HG02623 (cell line): ENCODE measurements around the gene SLC6A7.
"Not testable (repeated sequence)": the region's sequence is repeated elsewhere in the genome, so short reads cannot be mapped to it uniquely, and the experiment has no call there.

ENCODE experiments used
- ATAC-seq: cut with Tn5 transposase; IDR thresholded peaks from one replicate; pipeline ENCODE4 v1.9.1; 2021; ENCODE audit warnings: moderate library complexity; ENCODE audit not compliant: unreplicated experiment

The SLC6A7 gene

GRCh38 chr5:150214289-150214688, 24.4 kb downstream of the SLC6A7 start:
- ATAC-seq = no peak

DNA sequence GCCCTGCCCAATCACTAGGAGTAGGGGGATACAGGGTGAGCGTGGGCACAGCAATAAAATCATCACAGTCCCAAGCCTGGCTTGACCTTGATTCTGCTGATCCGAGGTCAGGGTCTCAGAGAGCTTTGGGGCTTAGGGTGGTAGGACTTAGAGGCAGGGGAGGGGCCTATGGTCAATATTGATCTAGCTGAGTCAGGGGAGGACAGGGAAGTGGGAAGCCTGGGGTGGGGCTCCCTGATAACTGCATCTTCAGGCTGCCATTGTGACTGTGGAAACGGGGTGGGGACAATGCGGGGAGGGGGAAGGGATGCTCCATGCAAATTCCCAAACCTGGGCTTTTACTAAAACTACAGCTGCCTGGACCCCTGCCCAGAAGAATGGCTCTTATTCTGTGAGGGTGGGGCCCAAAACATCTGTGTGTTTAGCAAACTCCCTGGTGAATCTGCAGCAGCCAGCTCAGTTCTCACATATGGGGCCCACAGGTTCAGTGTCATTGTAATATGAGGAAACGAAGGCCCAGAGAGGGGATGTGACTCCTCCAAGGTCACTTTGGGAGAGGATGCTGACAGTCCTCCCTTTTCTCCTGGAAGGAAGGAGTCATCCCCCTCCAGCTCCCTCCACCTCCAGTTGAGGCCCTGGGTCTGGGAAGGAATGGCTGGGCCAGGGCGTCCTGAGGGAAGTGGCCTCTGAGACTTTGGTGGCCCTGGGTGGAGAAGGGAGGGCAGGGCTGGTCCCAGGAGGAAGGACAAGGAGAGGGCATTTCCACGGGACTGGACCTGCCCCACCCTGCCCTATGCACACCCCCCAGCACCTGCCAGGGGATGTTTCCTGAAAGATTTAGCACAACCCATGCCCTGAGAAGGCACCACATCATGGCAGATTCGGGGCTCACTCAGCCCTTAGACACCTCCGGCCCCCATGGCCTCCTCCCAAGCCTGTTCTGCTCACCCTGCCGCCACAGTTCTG, 26.4 kb downstream of the SLC6A7 start:
- ATAC-seq = no peak

GRCh38 chr5:150217038-150217437, 27.2 kb downstream of the SLC6A7 start:
- ATAC-seq = no peak

DNA sequence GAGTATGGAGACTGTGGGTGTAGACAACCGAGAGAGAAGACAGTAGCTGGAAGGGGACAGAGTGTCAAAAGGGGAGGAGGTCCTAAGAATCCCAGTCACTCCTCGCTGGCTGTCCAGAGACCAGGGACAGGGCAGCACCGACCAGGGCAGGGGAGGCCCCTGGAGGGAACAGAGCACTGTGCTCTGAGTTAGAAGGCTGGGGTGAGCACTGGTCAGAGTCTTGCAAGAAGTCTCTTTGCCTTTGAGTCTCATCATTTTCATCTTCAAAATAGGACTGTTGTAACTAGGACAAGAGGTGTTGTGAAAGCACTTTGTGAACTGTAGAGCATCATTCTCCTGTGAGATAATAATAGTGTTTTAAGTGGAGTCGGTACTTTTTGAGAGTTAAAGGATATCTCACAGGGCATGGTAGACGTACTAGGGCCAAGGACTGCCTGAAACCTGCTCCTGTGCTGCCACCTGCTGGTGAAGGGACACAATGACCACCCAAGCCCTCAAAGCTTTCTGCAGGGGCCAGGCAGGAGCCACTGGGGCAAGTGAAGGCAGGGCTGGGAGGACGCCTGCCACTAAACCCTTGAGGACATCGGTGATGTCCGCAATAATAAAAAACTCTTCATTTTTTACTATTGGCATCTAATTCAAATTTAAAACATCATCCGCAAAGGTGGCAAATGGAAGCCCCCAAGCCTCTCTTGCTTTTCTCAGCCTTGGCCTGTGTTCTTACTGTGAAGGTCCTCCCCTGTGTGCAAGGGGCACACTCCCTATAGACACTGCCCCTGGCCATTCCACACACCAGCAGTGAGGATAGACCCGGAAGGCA, 28.2 kb downstream of the SLC6A7 start:
- peak; percentile 91 for ATAC-seq

DNA sequence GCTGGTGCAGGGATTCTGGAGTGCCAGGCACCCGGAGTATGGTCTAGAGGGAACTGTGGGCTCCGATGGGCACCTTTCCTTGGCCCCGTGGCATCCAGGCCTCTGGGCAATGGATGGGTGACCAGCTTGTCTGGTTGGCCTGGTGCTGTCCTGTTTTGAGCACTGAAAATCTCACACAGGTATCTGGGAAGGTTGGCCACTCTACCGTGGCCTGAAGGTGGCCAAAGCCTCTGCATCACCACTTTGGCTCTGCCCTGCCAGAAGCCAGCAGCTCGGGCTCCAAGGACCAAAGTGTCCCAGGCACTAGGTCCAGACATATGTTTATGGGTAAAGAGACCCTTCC, 28.8 kb downstream of the SLC6A7 start:
- no peak for ATAC-seq

GRCh38 chr5:150219142-150219541, 29.3 kb downstream of the SLC6A7 start:
- no peak for ATAC-seq

DNA sequence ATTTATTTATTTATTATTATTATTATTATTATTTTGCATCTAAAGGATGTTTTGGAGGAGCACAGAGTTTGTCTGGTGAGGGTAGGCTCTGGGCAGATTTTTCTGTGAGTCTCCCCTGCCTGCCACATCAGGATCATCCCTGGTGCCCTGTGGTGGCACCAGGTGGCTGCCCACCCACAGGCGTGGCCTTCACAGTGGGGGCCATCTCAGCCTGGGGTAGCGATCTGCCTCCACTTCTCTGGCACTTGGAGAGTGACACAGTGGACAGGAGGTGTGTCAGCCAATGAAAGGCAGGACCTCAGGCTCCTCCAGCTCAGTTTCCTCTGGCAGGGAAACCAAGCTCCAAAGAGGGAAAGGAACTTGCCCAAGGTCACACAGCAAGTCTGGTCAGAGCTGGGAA, 30.0 kb downstream of the SLC6A7 start:
- ATAC-seq = no peak

DNA sequence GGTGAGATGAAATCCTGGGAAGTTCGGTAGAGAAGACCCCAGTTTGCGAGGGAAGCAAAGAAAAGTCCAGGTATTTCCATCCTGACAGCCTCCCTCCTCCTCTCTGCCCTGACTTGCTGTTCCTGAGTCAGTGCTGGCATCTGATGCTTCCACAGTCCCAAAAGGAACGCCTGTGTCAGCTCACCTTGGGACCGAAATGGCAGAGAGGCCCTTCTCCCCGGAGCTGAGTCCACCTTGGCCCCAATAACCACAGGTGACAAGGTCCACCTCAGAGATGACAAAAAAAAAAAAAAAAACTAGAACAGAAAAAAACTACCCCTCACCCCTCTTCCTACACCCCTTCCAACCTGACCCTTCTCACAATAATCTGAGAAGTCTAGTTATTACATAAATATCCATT, 31.6 kb downstream of the SLC6A7 start:
- ATAC-seq = no peak

GRCh38 chr5:150222906-150223305, 33.0 kb downstream of the SLC6A7 start:
- no peak for ATAC-seq

- ATAC-seq = no peak
Measured at GRCh38 chr5:150223474-150223873, 33.6 kb downstream of the SLC6A7 start.

DNA sequence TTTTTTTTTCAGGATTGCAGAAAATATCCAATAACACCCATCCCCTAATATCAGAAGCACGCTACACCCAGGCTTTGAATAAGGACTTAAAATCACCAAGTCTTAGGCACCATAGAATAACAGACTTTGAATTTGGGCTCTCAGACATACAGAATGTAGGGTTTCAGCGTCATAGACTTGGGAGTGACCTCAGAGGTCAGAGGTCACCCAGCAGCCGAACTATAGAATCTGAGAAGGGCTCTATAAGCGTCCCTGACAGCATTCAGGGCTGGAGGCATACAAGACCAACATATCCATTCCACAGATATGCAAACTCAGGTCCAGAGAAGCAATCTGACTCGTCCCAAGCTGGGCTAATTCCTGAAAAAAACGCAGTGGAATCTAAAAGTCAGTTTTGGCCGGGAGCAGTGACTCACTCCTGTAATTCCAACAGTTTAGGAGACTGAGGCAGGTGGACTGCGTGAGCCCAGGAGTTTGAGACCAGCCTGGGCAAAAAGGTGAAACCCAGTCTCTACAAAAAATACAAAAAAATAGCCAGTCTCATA, 34.7 kb downstream of the SLC6A7 start:
- ATAC-seq = no peak

DNA sequence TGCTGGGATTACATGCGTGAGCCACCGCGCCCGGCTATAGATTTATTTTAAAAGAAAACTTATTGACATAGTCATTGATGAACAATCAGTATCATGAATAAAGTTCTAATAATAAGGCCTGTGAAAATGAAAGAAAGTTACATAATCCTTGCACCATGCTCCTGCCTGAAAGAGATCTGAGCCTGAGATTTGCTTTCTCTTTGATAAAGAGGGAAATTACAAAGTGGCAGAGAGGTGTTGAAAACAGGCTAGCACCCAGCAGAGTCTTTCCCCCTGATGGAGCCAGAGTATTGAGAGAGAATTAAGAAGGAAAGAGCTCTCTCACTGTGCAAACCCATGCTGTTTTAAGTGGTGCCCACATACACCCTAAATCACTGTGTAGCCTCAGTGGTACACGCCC, 37.2 kb downstream of the SLC6A7 start:
- ATAC-seq = no peak

DNA sequence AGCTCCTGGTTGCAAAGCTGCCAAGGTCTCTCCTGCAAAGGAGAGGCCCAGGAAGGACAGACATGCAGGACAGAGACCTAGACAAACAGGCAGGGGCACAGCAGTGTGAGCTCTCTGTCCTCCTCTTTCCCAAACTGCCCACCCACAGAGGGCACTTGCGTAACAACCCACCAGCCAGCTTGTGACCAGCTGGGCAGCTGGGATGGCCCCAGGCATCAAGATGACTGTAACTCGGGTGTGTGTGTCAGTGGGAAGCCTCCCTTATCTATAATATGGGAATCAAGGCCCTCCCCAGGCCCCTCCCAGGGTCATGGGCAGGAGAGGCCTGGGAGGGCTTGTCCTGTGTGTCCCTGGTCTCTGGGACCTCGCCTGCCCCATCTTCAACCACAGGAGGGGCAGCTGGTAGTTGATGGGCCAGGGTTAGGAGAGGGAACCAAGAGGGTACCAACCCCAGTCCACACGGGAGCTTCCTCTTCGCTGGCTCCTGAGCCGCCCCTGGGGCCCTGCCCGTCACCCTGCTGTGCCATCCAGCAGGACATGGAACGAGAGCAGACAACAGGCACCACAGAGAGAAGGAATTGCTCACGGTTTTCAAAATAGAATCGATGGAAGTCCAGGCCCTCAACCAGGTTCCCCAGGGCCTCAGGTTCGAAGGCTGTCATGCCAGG, 37.9 kb downstream of the SLC6A7 start:
- ATAC-seq = no peak

DNA sequence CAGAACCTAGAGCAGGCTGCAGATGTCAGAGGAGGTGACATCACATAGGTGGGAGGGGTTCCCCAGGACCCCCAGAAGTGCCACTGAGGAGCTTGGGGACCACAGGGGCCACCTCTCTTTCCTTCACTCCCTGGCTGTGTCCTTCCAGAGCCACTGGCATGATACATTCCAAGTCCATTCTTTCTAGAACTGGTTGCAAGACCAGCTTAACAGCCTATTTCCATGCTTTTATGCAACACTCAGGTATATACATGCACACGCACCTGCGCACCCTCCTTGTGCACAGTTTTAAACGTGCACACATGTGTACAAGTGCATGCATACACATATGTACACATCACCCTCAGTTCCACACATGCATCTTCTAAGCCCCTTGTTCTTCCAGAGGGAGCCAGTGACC, 39.7 kb downstream of the SLC6A7 start:
- ATAC-seq = no peak

DNA sequence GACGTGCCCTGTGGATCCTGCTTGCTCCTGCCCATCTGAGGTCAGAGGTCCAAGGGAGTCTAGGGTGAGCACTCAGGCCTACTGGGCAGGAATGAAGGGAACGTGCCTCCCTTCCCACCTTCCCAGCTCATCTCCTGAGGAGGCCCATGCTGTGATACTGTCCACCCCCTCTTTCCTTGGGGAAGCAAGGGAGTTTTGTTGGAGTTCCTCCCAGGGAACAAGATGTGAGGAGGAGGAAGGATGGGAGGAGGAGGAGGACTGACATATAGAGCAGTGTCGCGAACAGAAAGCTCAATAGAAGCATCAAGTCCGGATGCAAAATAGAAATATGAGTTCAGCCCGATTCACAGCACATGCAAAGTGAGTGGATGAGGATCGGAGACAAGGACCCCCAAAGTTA, 41.0 kb downstream of the SLC6A7 start:
- no peak for ATAC-seq

- not testable (repeated sequence) for ATAC-seq
Measured at GRCh38 chr5:150233706-150234105, 43.8 kb downstream of the SLC6A7 start.

DNA sequence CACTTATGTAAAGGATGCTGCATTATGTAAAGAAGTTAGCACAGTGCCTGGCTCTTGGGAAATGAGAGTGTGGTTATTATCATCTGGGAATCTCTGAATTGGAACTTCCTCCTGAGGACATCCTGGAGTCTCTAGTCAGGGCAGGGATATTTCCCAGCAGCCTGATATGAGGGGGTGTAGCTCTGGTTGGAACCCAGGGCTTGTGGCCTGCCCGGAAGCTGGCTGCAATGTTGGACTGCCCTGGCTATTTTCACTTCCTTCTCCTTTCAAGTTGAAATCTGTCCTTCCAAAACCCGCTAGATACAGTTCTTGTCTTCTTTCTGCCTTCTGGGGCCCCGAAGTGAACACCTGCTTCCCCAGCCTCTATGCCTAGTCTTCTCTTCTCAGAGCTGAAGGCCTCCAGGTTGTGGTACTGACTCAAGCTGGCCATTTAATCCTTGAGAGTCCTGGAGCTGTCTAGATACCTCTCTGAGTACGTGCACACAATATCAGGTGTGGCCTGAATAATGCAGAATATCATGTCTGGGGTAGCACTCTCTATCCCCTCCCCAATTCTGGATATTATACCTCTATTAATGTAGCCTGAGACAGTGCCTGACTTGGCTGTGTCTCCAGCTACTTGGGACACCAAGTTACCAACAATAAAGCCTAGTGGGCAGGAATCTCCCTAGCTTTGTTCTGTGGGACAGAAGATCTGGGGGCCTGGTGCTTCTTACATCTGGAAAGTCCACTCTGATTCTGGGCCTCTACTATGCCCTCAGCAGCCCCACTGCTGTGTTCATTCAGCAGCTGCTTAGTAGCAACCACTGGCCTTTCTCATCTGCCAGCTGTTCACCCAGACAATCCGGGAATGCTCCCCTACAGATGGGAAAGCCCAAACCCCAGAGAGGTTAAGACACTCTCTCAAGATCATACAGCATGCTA, 45.0 kb downstream of the SLC6A7 start:
- no peak for ATAC-seq

GRCh38 chr5:150235500-150235854, 45.6 kb downstream of the SLC6A7 start:
- no peak for ATAC-seq

DNA sequence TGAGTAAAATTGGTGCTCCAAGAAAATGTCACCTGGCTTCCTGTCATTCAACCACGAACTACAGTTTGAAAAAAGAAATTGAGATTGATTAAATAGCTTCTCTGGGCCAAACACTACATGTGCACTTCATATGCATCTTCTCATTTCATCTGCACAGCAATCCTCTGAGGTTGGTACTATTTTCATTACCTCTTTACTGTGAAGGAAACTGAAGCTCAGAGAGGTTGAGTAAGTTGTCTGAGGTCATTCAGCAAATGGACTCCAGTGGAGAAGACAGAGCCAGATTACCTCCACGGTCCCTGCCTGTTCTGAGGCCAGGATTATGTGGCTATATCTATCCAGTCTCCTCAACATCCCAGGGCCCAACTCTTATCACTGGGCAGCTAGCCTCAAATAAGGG, 46.5 kb downstream of the SLC6A7 start:
- no peak for ATAC-seq
